Mesothelial cell of epicardium (in vitro differentiated cells): Measurements from ENCODE around the gene UGT1A7. TPM values are rescaled to one million over a fixed set of nuclear protein-coding genes. Genes with fewer than 3 reads are reported as not detected.

Source experiments
- DNase-seq, 2 experiments: peaks; one replicate each; pipeline ENCODE4 v3.0.0; 2021; ENCODE audit warnings: low spot score in 2 of 2; ENCODE audit not compliant: unreplicated experiment in 2 of 2
- H3K27ac Mint-ChIP-seq: 2 replicates; pipeline ENCODE4 v1.8.0; 2021; ENCODE audit warnings: mixed read lengths
- H3K27me3 Mint-ChIP-seq: 2 replicates; pipeline ENCODE4 v1.8.0; 2021; ENCODE audit warnings: low read depth, mixed read lengths
- H3K36me3 Mint-ChIP-seq: 2 replicates; pipeline ENCODE4 v1.8.0; 2021; ENCODE audit warnings: mixed read lengths
- H3K4me1 Mint-ChIP-seq: 2 replicates; pipeline ENCODE4 v1.8.0; 2021; ENCODE audit warnings: mixed read lengths
- H3K4me3 Mint-ChIP-seq: 2 replicates; pipeline ENCODE4 v1.8.0; 2021; ENCODE audit warnings: mild to moderate bottlenecking, moderate library complexity, mixed read lengths
- H3K9me3 Mint-ChIP-seq: 2 replicates; pipeline ENCODE4 v1.8.0; 2021; ENCODE audit warnings: mixed read lengths
- total RNA-seq: library from RNA; stranded (reverse); gene quantifications from 3 replicates; pipeline ENCODE4 v1.2.1, GENCODE V29; 2021
- TF ChIP-seq, protein P1 (sequence below): fragments of 200-600 bp; sonication (generic); IDR thresholded peaks from one replicate; pipeline ENCODE4 v1.5.0; 2021; ENCODE audit warnings: antibody characterized with exemption; ENCODE audit not compliant: unreplicated experiment

The UGT1A7 gene
- total RNA-seq, 1 donor from 2014 or later = not detected

DNA sequence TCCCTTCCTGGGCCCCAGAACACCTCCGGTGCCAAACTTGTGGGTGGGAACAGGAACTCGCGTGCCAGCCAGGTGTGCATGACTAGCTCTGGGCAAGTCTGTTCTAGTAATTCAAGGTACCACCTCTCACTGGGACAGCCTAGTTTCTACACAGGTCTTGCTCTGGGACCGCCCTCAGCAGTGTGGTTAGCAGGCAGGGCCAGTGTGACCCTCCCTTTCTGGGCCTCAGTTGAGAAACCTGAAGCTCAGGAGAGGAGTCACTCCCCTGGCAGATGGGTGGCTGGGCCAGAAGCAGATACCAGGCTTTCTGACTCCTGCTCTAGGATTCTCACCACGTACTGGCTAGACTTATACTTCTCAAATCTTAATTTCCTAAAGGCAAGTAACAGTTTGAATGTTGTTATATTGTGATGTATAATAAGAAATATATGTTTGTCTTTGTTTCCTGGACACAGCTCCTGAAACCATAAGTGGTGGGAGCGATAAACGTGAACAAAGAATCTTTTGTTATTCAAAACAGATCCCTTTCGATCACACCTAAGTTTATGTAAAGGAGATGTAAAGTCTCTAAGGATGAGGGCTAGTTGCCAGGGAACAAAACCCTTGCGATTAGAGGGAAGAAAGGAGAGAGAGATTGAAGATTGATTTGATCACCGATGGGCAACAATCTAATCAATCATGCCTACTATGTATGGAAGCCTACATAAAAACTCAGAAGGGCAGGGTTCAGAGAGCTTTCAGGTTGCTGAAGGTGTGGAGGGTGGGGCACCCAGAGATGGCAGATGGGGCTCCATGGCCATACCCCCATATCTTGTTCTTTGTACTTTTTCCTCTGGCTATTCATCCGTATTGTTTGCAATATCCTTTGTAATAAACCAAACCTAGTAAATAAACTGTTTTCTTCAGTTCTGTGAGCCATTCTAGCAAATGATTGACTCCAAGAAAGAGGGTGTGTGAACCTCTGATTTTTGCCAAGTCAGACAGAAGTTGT is 10.0 kb downstream of the UGT1A7 start:
- DNase-seq = no peak
- Mint-ChIP-seq H3K9me3 (peaks cover 4% of the 10 kb centered on the region), H3K4me1 (peaks cover 2% of the 10 kb centered on the region), H3K36me3 (no peaks in the 10 kb centered on the region), H3K27ac (no peak overlapping the region), H3K27me3 (peaks cover 9% of the 10 kb centered on the region), H3K4me3 (no peak overlapping the region)
- TF ChIP-seq, protein P1, sequence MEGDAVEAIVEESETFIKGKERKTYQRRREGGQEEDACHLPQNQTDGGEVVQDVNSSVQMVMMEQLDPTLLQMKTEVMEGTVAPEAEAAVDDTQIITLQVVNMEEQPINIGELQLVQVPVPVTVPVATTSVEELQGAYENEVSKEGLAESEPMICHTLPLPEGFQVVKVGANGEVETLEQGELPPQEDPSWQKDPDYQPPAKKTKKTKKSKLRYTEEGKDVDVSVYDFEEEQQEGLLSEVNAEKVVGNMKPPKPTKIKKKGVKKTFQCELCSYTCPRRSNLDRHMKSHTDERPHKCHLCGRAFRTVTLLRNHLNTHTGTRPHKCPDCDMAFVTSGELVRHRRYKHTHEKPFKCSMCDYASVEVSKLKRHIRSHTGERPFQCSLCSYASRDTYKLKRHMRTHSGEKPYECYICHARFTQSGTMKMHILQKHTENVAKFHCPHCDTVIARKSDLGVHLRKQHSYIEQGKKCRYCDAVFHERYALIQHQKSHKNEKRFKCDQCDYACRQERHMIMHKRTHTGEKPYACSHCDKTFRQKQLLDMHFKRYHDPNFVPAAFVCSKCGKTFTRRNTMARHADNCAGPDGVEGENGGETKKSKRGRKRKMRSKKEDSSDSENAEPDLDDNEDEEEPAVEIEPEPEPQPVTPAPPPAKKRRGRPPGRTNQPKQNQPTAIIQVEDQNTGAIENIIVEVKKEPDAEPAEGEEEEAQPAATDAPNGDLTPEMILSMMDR = no peak

- DNase-seq = no peak
- H3K36me3 Mint-ChIP-seq = no peaks in the 10 kb centered on the region
- H3K4me1 Mint-ChIP-seq = peaks cover 2% of the 10 kb centered on the region
- no peak within 1 kb of the TSS for H3K4me3 Mint-ChIP-seq
- H3K9me3 Mint-ChIP-seq = peaks cover 4% of the 10 kb centered on the region
- TF ChIP-seq, protein P1 = no peak
- H3K27ac Mint-ChIP-seq = no peak within 1 kb of the TSS
- H3K27me3 Mint-ChIP-seq = peaks cover 9% of the 10 kb centered on the region
These were observed 10.9 kb downstream of the UGT1A7 start, which contains the start of gene UGT1A6 for GRCh38 chr2:233692648-233693047. Gene UGT1A6, plus strand, starts transcription at chr2:233692890. Its CDS starts 115 bp downstream, at chr2:233693005.

DNA sequence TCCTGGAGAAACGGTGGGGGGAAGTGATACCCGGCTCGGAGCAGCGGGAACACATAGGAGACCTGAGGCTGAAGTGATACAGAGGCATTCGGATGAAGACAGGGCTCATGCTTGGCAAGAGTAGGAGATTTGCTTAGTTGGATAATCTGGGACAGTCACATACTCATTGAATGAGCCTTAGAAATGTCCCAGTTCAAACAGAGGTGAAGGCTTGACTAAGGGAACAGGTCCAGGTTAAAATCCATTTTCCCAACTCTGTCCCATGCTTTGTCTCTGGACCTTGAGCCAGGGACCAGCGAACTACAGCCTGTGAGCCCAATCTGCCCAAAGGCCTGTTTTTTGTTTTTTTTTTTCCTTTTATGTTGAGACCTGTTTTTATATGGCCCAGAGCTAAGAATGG is 12.3 kb downstream of the UGT1A7 start:
- Mint-ChIP-seq H3K9me3 (no peaks in the 10 kb centered on the region), H3K27ac (no peak overlapping the region), H3K4me1 (peaks cover 2% of the 10 kb centered on the region), H3K4me3 (no peak overlapping the region), H3K36me3 (no peaks in the 10 kb centered on the region), H3K27me3 (peaks cover 7% of the 10 kb centered on the region)
- TF ChIP-seq, protein P1 = no peak
- no peak for DNase-seq

DNA sequence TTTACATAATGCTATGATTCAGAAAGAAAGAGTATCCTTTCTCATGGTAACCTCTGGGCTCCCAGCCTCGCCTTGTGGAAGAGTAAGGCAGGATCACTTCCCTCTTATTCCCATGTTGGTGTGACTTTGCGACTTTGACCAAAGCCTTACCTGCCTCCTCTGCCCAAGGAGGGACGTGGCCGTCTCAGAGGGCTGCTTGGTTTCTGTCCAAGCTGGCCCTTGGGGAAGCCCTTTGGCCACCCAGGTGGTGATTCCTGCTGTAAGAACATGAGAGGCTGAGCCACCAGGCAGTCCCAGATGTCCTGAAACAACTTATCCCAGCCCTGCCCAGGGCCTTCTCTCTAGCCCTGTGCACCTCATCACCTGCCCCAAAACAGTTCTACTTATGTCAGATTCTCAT is 17.0 kb downstream of the UGT1A7 start:
- Mint-ChIP-seq H3K4me1 (peaks cover 8% of the 10 kb centered on the region), H3K9me3 (peaks cover 22% of the 10 kb centered on the region), H3K36me3 (no peaks in the 10 kb centered on the region), H3K4me3 (no peak overlapping the region), H3K27me3 (peaks cover under 1% of the 10 kb centered on the region), H3K27ac (no peak overlapping the region)
- no peak for DNase-seq
- TF ChIP-seq, protein P1 = no peak

- Mint-ChIP-seq H3K9me3 (peaks cover 28% of the 10 kb centered on the region), H3K4me1 (peaks cover 8% of the 10 kb centered on the region), H3K27me3 (no peaks in the 10 kb centered on the region), H3K27ac (peak overlapping the region; percentile 67), H3K36me3 (no peaks in the 10 kb centered on the region), H3K4me3 (no peak overlapping the region)
- DNase-seq = no peak
- TF ChIP-seq, protein P1 = no peak
These were observed 17.8 kb downstream of the UGT1A7 start for GRCh38 chr2:233699424-233700027.
